ENCODE data around the gene ADSS2. TPM values are rescaled to one million over a fixed set of nuclear protein-coding genes. Genes with fewer than 3 reads are reported as not detected.
"Not testable (repeated sequence)": the region's sequence is repeated elsewhere in the genome, so short reads cannot be mapped to it uniquely, and the experiment has no call there.

ADSS2 gene
- total RNA-seq, 1 donor from 2014 or later = 9.3 TPM

GRCh38 chr1:244400974-244401373, 50.7 kb downstream of the ADSS2 start:
- no peak for ATAC-seq
- no peak for DNase-seq (ENCODE audit: low spot score)

DNA sequence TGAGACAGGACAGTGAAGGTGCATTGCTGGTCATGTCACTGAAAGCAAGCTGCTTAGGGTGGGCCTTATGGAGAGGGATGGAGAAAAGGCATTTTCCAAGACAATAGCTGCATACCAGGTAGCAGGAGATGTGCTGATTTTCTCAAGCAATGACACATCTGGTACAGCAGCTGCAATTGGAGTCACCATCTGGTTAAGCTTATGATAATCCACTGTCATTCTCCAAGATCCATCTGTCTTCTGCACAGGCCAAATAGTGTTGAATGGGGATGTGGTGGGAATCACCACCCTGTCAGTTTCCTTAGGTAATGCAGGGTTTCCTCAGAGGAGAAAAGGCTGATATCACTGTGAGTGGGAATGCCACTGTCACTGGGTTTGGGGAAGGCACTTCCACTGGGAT, 54.6 kb downstream of the ADSS2 start:
- ATAC-seq (no peak), DNase-seq (ENCODE audit: low spot score) (no peak)

DNA sequence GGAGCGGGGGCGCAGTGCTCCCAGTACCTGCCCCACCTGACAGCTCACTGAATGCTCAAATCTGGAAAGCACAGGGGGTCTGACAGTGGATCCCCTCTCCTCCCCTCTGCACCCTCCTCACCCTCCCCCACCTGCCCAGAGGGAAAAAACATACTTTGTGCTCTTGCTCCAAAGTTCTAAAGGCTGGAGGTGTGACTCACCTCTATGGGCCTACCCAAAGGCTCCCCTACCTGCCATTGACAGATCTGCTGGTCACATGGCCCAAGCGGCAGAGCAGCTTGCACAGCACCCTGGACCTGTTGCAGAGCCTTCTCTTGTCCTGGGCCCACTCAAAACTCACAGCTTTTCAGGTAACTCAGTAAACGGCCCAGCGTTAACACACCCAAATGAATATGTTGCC, 55.7 kb downstream of the ADSS2 start:
- DNase-seq (ENCODE audit: low spot score) = no peak
- ATAC-seq = no peak

DNA sequence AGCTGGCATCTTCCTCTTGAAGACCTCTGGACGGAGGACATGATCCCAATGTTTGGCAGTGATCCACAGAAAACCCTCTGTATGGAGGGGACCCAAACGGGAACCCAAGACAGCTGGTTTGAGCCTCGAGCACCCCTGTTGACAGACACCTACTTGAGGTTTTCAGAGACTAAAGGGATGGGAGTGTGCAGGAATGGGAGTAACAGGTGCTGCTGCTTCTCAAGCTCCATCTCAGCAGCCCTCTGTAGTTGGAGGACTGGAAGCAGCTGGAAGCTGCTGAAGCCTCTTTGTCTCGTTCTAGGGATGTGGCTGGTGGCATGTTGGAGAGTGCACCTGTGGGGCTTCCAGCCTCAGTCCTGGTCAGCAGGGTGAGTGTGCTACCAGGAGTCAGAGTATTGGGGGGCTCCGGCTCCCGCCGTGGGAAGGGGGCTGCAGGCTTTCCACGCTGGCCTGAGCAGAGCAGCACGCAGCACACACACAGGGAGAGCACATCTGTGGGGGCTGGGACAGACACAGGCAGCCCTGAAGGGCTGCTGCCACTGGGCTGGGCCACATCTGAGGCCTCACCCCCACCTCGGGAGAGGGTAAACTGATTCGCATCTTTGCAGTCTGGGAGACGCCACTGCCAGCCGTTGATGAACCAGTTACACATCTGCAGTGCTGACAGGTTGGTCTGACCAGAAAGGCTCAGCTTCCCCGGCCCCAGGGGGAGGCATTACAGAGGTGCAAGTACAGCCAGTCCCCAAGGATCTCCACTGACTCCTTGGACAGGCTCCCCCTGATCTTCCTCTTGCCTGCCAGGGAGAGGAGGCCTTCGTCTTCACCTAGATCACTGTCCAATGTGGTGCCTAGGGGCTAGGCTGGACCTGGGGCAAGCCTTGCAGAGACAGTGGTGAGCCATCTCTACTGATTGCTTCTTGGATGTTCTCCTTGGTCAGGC, 56.6 kb downstream of the ADSS2 start:
- DNase-seq (ENCODE audit: low spot score) (no peak), ATAC-seq (peak; percentile 34)

- ATAC-seq (no peak), DNase-seq (ENCODE audit: low spot score) (no peak)
Observed at GRCh38 chr1:244394346-244394745, 57.4 kb downstream of the ADSS2 start.

DNA sequence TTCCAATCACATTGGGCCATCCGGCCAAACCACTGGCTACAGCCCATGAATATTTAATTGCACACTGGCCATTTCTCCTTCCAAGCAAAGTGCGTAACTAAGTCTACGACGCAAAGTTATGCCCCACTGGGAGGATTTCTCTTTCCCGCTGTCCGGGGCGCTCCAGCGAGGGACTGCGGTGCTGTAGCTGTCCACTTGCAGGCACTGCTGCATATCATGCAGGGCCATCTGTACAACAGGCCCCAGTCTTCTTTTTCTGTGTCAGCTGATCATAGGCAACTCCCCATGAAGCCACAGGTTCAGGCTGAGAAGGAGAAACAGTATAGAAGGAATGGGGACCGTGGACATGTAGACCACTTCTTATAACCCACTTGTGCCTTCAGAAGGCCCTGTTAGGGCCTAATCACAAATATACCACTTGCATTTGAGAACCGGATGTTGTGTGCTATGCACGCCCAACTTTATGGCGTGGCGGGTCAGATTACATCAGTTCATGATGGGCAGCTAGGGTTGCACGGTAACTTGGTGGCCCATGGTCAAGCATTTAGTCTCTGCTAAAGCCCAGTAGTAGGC, 58.0 kb downstream of the ADSS2 start:
- ATAC-seq = no peak
- no peak for DNase-seq (ENCODE audit: low spot score)

DNA sequence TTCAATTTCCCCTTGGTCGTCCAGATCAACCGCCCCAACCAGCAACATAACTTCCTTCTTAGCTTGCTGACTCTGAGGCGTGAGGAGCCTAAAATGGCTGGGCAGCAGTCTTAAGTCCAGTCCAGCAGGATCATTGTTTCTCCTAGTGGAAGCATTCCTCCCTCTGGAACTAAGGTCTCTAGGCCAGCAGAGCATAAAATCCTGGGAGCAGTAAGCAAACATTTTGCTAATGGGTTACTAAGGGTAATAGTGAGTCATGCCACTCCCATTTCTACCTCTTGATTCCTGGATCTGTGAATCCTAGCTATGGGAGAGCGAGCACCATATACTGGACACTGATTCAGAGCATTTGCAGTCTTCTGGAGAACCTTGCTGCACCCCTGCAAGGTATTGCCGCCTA, 59.9 kb downstream of the ADSS2 start:
- no peak for ATAC-seq
- no peak for DNase-seq (ENCODE audit: low spot score)

GRCh38 chr1:244388961-244389360, 62.7 kb downstream of the ADSS2 start:
- DNase-seq (ENCODE audit: low spot score) (no peak), ATAC-seq (no peak)

DNA sequence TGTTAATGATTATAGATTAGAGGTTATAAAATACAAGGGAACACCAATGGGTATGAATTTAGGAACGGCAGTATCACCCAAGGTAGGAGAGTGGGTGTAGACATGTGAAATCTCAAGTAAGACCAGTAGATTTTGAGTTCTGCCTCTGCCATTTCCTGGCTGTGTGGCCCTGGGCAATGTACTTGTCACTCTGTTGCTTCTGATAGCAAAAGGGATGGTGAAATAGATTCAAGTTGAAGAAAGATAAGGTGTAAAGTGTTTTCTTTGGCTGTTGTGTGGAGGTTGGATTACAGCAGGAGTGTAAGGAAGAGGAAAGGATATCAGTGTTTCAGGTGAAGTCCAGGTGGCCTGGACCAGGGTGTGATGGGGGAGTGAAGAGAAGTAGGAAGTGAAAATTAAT, 64.3 kb downstream of the ADSS2 start:
- ATAC-seq (no peak), DNase-seq (ENCODE audit: low spot score) (no peak)

DNA sequence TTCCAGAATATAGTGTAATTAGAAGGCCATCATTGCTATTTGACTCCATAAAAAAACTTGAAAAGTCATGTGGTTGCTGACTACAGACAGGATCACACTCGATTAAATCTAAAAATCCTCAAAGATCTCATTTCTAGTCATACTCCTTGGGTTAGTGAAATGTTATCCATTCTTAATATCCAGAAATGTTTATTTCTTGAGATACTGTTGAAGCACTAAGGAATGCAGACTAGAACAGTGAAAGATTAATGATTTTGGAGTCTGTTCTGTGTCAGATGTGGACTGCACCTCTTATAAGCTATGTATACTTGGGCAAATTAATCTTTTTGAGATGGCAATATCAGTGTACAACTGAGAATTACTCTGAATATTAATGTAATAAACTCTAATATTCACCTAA, 65.1 kb downstream of the ADSS2 start:
- DNase-seq (ENCODE audit: low spot score) (no peak), ATAC-seq (no peak)

GRCh38 chr1:244384066-244384465, 67.6 kb downstream of the ADSS2 start:
- no peak for ATAC-seq

DNA sequence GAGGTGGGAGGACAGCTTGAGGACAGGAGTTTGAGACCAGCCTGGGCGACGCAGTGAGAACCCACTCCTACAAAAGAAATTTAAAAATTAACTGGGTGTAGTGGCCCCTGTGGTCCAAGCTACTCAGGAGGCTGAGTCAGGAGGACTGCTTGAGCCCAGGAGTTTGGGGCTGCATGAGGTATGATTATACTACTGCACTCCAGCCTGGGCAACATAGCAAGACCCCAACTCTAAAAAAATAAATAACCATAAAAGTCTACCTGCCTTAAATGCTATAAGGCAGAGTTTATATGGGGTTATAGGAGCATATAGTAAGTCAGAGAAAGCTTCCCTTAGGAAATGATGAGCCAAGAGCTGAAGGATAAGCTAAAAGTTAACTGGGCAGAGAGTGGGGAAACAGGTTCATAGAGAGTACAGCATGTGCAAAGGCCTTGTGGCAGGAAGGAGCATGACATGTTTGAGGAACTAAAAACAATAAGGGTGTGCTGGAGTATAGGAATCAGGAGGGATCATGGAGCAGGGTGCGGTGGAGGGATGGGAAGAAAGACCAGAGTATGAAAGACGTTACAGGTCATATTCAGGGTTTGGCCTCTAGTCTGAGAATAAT, 68.3 kb downstream of the ADSS2 start:
- ATAC-seq (no peak), DNase-seq (ENCODE audit: low spot score) (no peak)

More at GRCh38 chr1:244384066-244384465, 67.6 kb downstream of the ADSS2 start:
- DNase-seq (ENCODE audit: low spot score) = no peak

GRCh38 chr1:244381878-244382565, 69.7 kb downstream of the ADSS2 start:
- ATAC-seq = no peak
- no peak for DNase-seq (ENCODE audit: low spot score)

DNA sequence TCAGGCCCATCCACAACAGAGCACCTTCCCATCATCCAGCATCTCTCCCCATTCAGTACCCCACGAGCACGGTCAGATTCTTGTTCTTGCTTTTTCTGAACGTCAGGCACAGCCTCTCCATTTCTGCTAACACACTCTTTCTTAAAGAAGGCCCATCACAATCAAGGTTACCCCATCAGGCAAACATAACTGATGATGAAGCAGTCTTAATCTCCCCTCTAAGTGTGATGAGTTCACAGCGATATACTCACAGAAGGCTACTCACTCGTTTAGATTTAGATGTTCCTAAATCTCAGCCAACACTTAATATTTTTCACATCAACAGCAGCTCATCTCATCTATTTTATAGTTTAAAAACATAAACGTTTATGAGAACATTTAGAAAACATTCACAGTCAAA, 75.6 kb downstream of the ADSS2 start:
- ATAC-seq = no peak
- no peak for DNase-seq (ENCODE audit: low spot score)

GRCh38 chr1:244375051-244375450, 76.7 kb downstream of the ADSS2 start:
- DNase-seq (ENCODE audit: low spot score) = no peak
- ATAC-seq = no peak

- ATAC-seq; DNase-seq (ENCODE audit: low spot score): not testable (repeated sequence)
Observed at GRCh38 chr1:244374484-244374883, 77.2 kb downstream of the ADSS2 start.

GRCh38 chr1:244371242-244372141, 80.2 kb downstream of the ADSS2 start:
- ATAC-seq = no peak
- no peak for DNase-seq (ENCODE audit: low spot score)

- ATAC-seq (no peak), DNase-seq (ENCODE audit: low spot score) (no peak)
Observed at GRCh38 chr1:244370060-244370637, 81.6 kb downstream of the ADSS2 start.

DNA sequence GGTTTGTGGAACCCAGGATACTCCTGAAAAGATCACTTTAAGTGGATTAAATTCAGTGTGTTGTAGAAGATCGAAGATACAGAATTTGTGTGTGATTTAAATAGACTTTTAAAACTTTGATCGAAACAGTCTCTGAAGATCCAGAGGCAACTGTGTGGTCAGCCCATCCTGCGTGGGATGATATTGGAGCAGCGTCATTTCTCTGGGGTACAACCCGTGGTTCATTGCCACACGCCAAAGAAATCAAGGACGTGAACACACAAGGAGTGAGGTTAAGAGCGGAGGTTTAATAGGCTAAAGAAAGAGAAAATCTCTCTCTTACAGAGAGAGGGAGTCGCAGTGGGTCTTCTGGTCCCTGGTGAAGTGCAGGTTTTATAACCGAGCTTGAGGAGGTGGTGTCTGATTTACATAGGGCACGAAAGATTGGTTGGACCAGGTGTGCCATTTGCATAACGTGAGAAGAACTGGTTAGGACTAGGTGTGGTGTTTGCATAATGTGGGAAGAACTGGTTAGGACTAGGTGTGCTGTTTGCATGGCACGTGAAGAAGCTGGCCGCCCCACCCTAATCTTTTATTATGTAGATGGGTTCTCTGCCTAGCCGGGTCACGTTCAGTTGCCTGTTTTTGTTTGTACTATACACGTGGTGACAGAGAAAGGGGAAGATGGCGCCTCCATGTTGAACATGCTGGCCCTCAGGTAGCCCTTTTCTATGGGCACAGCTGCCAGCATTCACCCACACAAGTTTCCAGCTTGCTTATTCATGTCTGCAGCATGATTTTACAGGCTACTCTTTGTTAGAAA, 82.3 kb downstream of the ADSS2 start:
- ATAC-seq = no peak
- no peak for DNase-seq (ENCODE audit: low spot score)
